Inferior parietal cortex (tissue), 1 donor: ENCODE results near the gene CD320.
A peak's percentile ranks its signal among the peaks of the same experiment; 100 is the strongest.

ENCODE experiments used
- DNase-seq: peaks from one replicate; pipeline ENCODE4 v3.0.0-alpha.2; 2016; ENCODE audit errors: extremely low spot score

CD320 gene

GRCh38 chr19:8255426-8256125, 52.6 kb downstream of the CD320 start:
- DNase-seq = no peak

- no peak for DNase-seq
These were observed 53.7 kb downstream of the CD320 start for GRCh38 chr19:8254286-8255001.

GRCh38 chr19:8253678-8254077, 54.5 kb downstream of the CD320 start:
- no peak for DNase-seq

- peak; percentile 90 for DNase-seq
These were observed 55.1 kb downstream of the CD320 start for GRCh38 chr19:8252922-8253589.
